Ectodermal cell (in vitro differentiated cells): ENCODE results near the gene IGSF3.
"Not testable (repeated sequence)": the region's sequence is repeated elsewhere in the genome, so short reads cannot be mapped to it uniquely, and the experiment has no call there.

Source experiments
- H3K27ac ChIP-seq: 2 replicates; pipeline ENCODE4 v1.7.0; 2013; ENCODE audit warnings: mild to moderate bottlenecking, low read depth, low read length; ENCODE audit not compliant: insufficient read depth, poor library complexity, severe bottlenecking
- H3K27me3 ChIP-seq: 2 replicates; pipeline ENCODE4 v1.7.0; 2013; ENCODE audit warnings: mild to moderate bottlenecking, low read length; ENCODE audit not compliant: insufficient read depth, control insufficient read depth, poor library complexity, severe bottlenecking
- H3K36me3 ChIP-seq: one replicate; pipeline ENCODE4 v1.7.0; 2013; ENCODE audit warnings: low read length; ENCODE audit not compliant: control insufficient read depth, insufficient read depth
- H3K4me1 ChIP-seq: one replicate; pipeline ENCODE4 v1.7.0; 2013; ENCODE audit warnings: low read length; ENCODE audit not compliant: control insufficient read depth, insufficient read depth
- H3K4me3 ChIP-seq: 2 replicates; pipeline ENCODE4 v1.7.0; 2013; ENCODE audit warnings: low read depth, low read length, control low read depth; ENCODE audit not compliant: insufficient read depth
- H3K9me3 ChIP-seq: 2 replicates; pipeline ENCODE4 v1.7.0; 2013; ENCODE audit warnings: mild to moderate bottlenecking, low read length, moderate library complexity; ENCODE audit not compliant: control insufficient read depth
- WGBS, 2 experiments: methylation state at CpG; one replicate each; pipeline ENCODE4 v1.1.7; 2013; ENCODE audit warnings: missing lambda C conversion rate in 2 of 2; 5-methylcytosine and 5-hydroxymethylcytosine counted together

The IGSF3 gene

GRCh38 chr1:116591951-116592605 is 75.5 kb downstream of the IGSF3 start:
- WGBS, 2 experiments = 77 to 85% methylated on average over 4 to 6 of the region's 7 CpGs
- H3K27me3 ChIP-seq, H3K4me1 ChIP-seq, H3K27ac ChIP-seq, H3K9me3 ChIP-seq, H3K36me3 ChIP-seq, H3K4me3 ChIP-seq: not testable (repeated sequence)

DNA sequence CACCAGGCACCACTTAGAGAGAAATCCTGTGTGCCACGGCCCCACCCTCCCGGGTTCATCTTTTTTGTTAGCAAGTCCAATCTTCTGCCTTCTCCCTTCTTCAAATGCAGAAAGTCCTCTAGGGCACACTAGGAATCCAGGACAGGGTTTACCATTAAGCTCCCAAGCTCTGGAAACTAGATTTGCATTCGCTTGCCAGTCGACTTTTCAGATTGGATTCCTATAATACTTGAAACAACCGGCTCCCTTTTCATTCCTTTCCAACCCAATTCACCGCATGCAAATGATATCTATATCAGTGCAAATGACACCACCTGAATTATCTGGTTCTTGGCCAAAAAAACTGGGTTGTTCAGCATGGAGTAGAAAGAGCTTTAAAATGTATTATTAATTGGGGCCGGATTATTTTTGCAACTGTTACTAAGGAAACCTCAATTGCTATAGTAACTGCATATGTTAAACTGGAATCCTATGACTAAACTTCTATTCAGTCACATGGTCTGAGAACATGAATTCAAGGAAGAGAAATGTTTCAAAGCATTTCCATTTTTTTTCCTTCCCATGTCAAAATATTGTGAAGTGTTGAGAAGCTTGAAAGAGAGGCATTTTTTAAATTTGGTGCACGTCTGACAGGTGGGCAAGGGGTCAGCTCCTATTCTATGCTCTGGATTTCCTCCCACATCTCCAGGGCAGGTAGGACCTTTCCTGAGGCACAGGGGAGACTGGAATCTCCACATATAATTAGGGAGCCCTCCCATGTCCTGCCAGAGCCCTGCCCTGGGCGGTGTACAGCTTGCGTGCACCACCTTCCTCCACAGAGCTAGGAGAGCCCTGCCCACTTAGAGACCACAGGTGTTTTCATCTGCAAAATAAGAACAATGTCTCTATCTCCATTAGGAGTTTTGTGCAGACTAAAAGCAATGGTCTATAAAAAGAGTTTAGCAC is 76.3 kb downstream of the IGSF3 start:
- no CpG with 5 or more reads among the region's 10 CpGs for WGBS, 2 experiments
- not testable (repeated sequence) for H3K27ac ChIP-seq

DNA sequence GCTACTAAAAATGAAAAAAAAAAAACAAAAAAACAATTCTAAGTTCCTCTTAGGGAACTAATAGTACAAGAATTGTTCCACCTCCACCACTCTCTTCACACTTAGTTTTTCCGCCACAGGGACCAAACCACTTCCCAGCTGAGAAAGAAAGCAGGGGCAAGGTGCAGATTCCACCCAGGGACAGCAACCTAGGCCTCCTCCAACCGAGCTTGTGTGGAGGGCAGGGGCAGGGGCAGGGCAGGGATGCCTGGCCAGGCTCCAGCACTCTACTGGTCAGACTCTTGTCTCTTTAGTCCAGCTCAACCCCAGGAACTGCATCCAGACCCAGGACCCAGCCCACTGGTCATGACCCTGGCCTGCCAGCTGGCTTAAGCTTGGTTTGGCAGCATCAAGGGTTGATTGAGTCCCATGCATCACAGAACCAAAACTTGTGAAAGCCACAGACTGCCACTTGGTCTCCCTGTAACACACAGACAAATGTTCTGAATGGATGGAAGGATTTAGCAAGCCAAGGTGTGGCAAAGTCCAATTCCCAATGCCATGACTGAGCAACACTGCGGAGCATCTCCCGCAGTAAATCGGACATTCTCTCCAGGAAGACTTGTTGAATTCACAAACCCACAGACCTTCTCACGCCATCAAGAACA is 77.1 kb downstream of the IGSF3 start:
- whole genome bisulfite sequencing, 2 experiments = 84 to 96% methylated on average over 5 of the region's 6 CpGs
- not testable (repeated sequence) for H3K9me3 ChIP-seq, H3K36me3 ChIP-seq, H3K4me1 ChIP-seq, H3K27ac ChIP-seq, H3K27me3 ChIP-seq, H3K4me3 ChIP-seq

More for the DNA sequence above, 76.3 kb downstream of the IGSF3 start:
- not testable (repeated sequence) for H3K9me3 ChIP-seq, H3K4me1 ChIP-seq, H3K4me3 ChIP-seq, H3K27me3 ChIP-seq, H3K36me3 ChIP-seq

GRCh38 chr1:116589101-116589735 is 78.3 kb downstream of the IGSF3 start:
- H3K4me1 ChIP-seq, H3K4me3 ChIP-seq, H3K9me3 ChIP-seq, H3K27ac ChIP-seq, H3K27me3 ChIP-seq, H3K36me3 ChIP-seq: not testable (repeated sequence)
- WGBS, 2 experiments = 89 to 94% methylated on average over 9 of the region's 9 CpGs

- Histone ChIP-seq H3K9me3 (no peaks in the 10 kb centered on the region), H3K27ac (no peak overlapping the region), H3K36me3 (no peaks in the 10 kb centered on the region), H3K27me3 (no peaks in the 10 kb centered on the region), H3K4me3 (no peak overlapping the region), H3K4me1 (peaks cover 10% of the 10 kb centered on the region)
- WGBS, 2 experiments = 87 to 92% methylated on average over 5 of the region's 5 CpGs
Measured at GRCh38 chr1:116587501-116588227, 79.9 kb downstream of the IGSF3 start.

DNA sequence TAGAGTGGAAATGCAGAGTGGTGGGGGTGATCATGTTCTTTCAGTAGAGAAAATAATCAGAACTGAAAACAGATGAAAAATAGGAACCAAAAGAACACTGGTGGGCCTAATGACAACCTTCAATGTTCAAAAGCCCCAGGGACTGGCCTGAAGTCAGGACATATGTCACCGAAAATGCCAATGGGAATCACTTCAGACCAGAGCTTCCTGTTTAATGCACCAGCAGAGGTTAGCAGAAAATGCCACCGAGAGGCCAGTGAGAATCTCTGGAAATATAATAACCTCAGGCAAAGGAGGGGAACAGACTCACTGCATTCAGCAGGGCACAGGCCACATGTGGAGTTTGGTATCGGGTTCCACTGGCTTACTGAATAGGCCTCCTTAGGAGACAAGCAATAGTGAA is 80.8 kb downstream of the IGSF3 start:
- no peaks in the 10 kb centered on the region for H3K9me3 ChIP-seq
- H3K27me3 ChIP-seq = no peaks in the 10 kb centered on the region
- no peak overlapping the region for H3K27ac ChIP-seq
- 43 to 46% methylated on average over 3 of the region's 3 CpGs for WGBS, 2 experiments
- no peak overlapping the region for H3K4me3 ChIP-seq
- H3K4me1 ChIP-seq = peaks cover 10% of the 10 kb centered on the region
- no peaks in the 10 kb centered on the region for H3K36me3 ChIP-seq

GRCh38 chr1:116585886-116586285 is 81.6 kb downstream of the IGSF3 start:
- H3K4me3 ChIP-seq = no peak overlapping the region
- no peaks in the 10 kb centered on the region for H3K36me3 ChIP-seq
- H3K9me3 ChIP-seq = no peaks in the 10 kb centered on the region
- peaks cover 10% of the 10 kb centered on the region for H3K4me1 ChIP-seq
- no peak overlapping the region for H3K27ac ChIP-seq
- WGBS, 2 experiments = 89 to 90% methylated on average over 1 of the region's 1 CpG
- no peaks in the 10 kb centered on the region for H3K27me3 ChIP-seq

- Histone ChIP-seq H3K4me1 (peaks cover 3% of the 10 kb centered on the region), H3K4me3 (no peak overlapping the region), H3K27ac (no peak overlapping the region), H3K27me3 (no peaks in the 10 kb centered on the region), H3K9me3 (no peaks in the 10 kb centered on the region), H3K36me3 (no peaks in the 10 kb centered on the region)
- WGBS, 2 experiments = 96 to 98% methylated on average over 3 of the region's 3 CpGs
Measured at GRCh38 chr1:116581323-116581885, 86.1 kb downstream of the IGSF3 start.

- no peaks in the 10 kb centered on the region for H3K27me3 ChIP-seq
- no peak overlapping the region for H3K4me3 ChIP-seq
- no peaks in the 10 kb centered on the region for H3K4me1 ChIP-seq
- WGBS, 2 experiments = 95% methylated on average over 7 of the region's 7 CpGs
- H3K36me3 ChIP-seq = no peaks in the 10 kb centered on the region
- H3K9me3 ChIP-seq = no peaks in the 10 kb centered on the region
- no peak overlapping the region for H3K27ac ChIP-seq
Measured at GRCh38 chr1:116580446-116581322, 86.8 kb downstream of the IGSF3 start.
